Esophagus (tissue), 2 donors: ENCODE data around the gene D2HGDH. TPM values are rescaled to one million over a fixed set of nuclear protein-coding genes. Genes with fewer than 3 reads are reported as not detected.
A peak's percentile ranks its signal among the peaks of the same experiment; 100 is the strongest.

Source experiments
- H3K27ac ChIP-seq, 2 donors: one replicate each; pipeline ENCODE4 v1.5.1; 2013; ENCODE audit warnings: low read depth in 2 of 2, mild to moderate bottlenecking in 2 of 2, inconsistent platforms in 1 of 2, low read length in 1 of 2, moderate library complexity in 1 of 2
- H3K27me3 ChIP-seq, 2 donors: one replicate each; pipeline ENCODE4 v1.6.1; 2013; ENCODE audit warnings: low read length in 2 of 2, control low read depth in 1 of 2, mild to moderate bottlenecking in 1 of 2; ENCODE audit not compliant: insufficient read depth in 2 of 2, control insufficient read depth in 1 of 2
- H3K36me3 ChIP-seq, 2 donors: one replicate each; pipeline ENCODE4 v1.6.1; 2013; ENCODE audit warnings: low read length in 1 of 2; ENCODE audit not compliant: control insufficient read depth in 2 of 2, insufficient read depth in 2 of 2
- H3K4me1 ChIP-seq, 2 donors: one replicate each; pipeline ENCODE4 v1.6.1; 2013; ENCODE audit warnings: low read length in 1 of 2; ENCODE audit not compliant: control insufficient read depth in 2 of 2, insufficient read depth in 2 of 2
- H3K4me3 ChIP-seq, 2 donors: one replicate each; pipeline ENCODE4 v1.5.1; 2013; ENCODE audit warnings: low read length in 2 of 2, mild to moderate bottlenecking in 2 of 2, low read depth in 1 of 2, moderate library complexity in 1 of 2
- H3K9me3 ChIP-seq, 2 donors: one replicate each; pipeline ENCODE4 v1.6.1; 2013; ENCODE audit warnings: mild to moderate bottlenecking in 2 of 2, low read depth in 1 of 2, low read length in 1 of 2, moderate library complexity in 1 of 2; ENCODE audit not compliant: control insufficient read depth in 2 of 2, insufficient read depth in 1 of 2
- WGBS, 2 donors: extraction: QIAGEN DNeasy Blood & Tissue Kit; methylation state at CpG; one replicate each; pipeline ENCODE4 v1.1.7; 2013; 5-methylcytosine and 5-hydroxymethylcytosine counted together
- polyA plus RNA-seq, 2 donors: library from polyadenylated mRNA; stranded (reverse); fragments of 200-250 nt; gene quantifications; one replicate each; pipeline ENCODE4 v1.2.3, GENCODE V29; 2013
- donor health status: healthy with polysubstance abuse.
- donor health status: Bipolar disorder and iron deficiency.

D2HGDH gene
- 10 to 100 TPM; 26.2 to 49.1 TPM for polyA plus RNA-seq

DNA sequence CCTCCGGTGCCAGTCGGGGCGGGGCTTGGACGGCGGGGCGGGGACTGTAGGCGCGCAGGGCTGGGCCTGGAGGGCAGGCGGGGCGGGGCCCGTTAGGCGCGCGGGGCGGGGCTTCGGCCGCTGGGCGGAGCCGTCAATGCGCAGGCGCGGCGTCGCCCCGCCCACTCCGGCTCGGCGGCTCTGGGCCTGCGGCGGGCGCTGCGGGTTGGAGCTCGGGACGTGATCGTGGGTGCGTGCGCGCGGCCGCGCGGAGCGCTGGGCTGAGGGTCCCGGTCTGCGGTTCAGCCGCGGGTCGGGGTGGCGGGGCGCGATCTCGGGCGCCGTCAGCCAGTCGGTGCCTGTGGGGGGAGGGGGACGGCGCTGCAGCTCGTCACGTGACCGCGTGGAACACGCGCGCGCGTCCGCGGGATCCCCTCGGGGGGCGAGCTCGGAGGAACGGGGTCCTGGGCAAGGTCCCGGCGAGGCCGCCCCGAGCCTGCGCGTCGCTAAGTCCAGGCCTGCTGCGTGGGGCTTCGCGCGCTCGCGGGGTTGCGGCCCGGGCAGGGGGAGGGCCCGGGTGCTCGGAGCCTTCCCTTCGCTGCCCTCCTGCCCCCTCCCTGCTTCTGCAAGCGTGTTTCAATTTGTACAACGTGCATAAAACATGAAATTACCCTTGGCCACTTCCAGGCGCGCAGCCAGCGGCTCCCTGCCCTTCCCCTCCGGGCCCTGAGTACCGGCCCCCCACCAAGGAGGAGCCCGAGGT is at the start of gene D2HGDH:
Gene D2HGDH, plus strand, starts transcription at position 164 of the 742 bp plus-strand sequence. CDS start 595 bp downstream, outside the sequence.
- H3K4me3 ChIP-seq: peak within 1 kb of the TSS; percentile 76 to 97
- WGBS, 2 donors: 1% methylated on average over 37 to 98 of the region's 98 CpGs
- H3K9me3 ChIP-seq: no peaks in the 10 kb centered on the region
- peaks cover 0 to 4% of the 10 kb centered on the region in 2 donors for H3K36me3 ChIP-seq
- peaks cover 0 to 9% of the 10 kb centered on the region in 2 donors for H3K4me1 ChIP-seq
- no peaks in the 10 kb centered on the region for H3K27me3 ChIP-seq
- peak within 1 kb of the TSS; percentile 90 to 92 for H3K27ac ChIP-seq

DNA sequence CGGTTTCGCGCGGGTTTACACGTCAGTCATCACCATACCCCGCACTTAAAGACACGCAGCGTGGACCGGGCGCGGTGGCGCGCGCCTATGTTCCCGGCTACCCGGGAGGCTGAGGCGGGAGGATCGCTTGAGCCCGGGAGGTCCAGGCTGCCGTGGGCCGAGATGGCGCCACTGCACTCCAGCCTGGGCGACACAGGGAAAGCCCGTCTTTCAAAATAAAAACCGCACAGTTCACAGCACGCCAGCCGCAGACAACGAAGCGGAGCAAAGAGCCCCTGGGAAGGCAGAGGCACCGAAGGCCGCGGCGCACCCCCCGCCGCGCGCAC is 48.1 kb upstream of the D2HGDH start:
- Histone ChIP-seq H3K4me3 (peak overlapping the region; percentile 78 to 98), H3K27me3 (no peaks in the 10 kb centered on the region), H3K36me3 (peaks cover 0 to 16% of the 10 kb centered on the region in 2 donors), H3K4me1 (peaks cover 4 to 5% of the 10 kb centered on the region in 2 donors), H3K9me3 (no peaks in the 10 kb centered on the region), H3K27ac (peak overlapping the region; percentile 68 to 93)
- WGBS, 2 donors: 0 to 1% methylated on average over 36 to 37 of the region's 37 CpGs

DNA sequence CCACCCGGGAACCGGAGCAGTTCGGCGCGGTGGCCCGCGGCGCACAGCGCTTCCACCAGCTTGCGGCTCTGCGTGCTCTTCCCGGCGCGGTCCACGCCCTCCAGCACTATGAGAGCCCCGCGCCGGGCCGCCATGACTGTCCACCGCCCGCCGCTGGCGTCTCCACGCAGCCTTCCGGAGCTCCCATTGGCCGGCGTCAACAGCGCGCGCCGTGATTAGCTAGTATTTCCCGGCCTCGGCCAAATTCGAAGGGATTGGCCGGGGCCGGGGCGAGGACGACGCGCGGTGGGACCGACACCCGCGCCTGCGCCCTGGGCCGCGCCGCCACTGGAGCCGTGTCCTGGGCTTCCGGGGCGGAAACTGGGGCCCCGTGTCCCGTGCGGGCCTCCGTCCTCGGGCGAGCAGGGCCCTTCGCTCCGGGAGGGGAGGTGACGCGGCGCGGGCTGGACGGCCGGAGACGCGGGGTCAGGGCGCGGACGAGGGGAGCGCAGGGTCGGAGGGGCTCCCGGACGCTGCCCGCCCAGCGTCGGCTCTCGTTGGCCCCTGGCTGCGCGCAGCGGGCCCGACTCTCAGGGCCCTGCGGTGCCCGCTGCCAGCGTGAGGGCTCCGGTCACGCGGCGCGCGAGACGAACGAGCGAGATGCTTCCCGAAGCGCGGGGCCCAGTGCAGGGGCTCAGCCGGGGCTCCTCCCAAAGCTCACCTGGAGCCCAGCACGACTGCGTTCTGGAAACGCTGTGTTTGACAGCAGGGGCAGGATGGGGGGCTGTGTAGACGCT is 47.6 kb upstream of the D2HGDH start, which contains the start of gene DTYMK:
Gene DTYMK, minus strand, starts transcription at position 166 of the 776 bp plus-strand sequence. Its CDS starts 32 bp downstream, at position 134.
- Histone ChIP-seq H3K4me1 (peaks cover 4 to 5% of the 10 kb centered on the region in 2 donors), H3K9me3 (no peaks in the 10 kb centered on the region), H3K27ac (peak within 1 kb of the TSS; percentile 93), H3K4me3 (peak within 1 kb of the TSS; percentile 78 to 98), H3K36me3 (peaks cover 0 to 16% of the 10 kb centered on the region in 2 donors), H3K27me3 (no peaks in the 10 kb centered on the region)
- 0% methylated on average over 74 to 102 of the region's 102 CpGs for WGBS, 2 donors

DNA sequence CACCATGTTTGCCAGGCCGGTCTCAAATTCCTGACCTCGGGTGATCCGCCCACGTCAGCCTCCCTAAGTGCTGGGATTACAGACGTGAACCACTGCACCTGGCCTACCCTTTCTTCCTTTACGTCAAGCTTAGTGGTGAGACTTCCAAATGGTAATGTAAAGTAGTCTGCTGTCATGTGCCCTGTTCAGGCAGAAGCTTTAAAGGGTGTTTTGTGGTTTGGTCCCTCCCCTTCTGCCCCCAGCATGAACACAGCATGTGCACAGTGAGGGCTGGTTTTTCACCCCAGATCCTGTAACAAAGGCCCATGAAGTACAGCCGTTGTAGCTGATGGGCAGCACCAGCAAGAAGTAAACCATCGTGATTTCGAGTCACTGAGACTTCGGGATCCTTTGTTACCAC is 45.1 kb upstream of the D2HGDH start:
- no peak overlapping the region for H3K27ac ChIP-seq
- WGBS, 2 donors: 82% methylated on average over 10 of the region's 10 CpGs
- no peaks in the 10 kb centered on the region for H3K9me3 ChIP-seq
- H3K36me3 ChIP-seq: peaks cover 0 to 18% of the 10 kb centered on the region in 2 donors
- H3K27me3 ChIP-seq: no peaks in the 10 kb centered on the region
- H3K4me3 ChIP-seq: no peak overlapping the region
- peaks cover 4 to 5% of the 10 kb centered on the region in 2 donors for H3K4me1 ChIP-seq

DNA sequence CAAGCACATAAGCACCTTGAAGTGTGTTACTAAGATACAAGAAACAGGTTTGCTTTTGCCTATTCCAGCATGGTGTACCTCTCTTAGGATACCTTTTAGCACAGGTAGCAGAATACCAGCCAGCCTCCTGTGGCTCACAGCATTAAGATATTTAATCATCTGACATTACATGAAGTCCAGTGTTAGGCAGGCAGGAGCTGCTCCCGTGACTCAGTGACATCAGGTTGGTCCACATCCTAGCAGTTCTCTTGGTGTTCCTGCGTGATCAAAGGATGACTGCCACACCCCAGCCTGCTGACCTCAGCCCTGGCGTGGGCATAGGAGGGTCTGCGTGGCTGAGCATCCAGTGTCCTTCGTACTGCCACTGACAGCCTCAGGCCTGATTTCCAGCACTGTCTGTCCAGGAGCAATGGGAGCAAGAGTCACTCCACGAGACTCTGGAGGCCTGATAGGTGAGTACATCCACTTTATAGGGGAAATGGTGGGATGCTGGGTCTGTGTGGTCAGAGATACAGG is 44.2 kb upstream of the D2HGDH start:
- Histone ChIP-seq H3K27me3 (no peaks in the 10 kb centered on the region), H3K4me1 (peaks cover 4 to 5% of the 10 kb centered on the region in 2 donors), H3K4me3 (no peak overlapping the region), H3K27ac (no peak overlapping the region), H3K9me3 (no peaks in the 10 kb centered on the region), H3K36me3 (peaks cover 0 to 18% of the 10 kb centered on the region in 2 donors)
- 79 to 84% methylated on average over 6 of the region's 6 CpGs for WGBS, 2 donors

DNA sequence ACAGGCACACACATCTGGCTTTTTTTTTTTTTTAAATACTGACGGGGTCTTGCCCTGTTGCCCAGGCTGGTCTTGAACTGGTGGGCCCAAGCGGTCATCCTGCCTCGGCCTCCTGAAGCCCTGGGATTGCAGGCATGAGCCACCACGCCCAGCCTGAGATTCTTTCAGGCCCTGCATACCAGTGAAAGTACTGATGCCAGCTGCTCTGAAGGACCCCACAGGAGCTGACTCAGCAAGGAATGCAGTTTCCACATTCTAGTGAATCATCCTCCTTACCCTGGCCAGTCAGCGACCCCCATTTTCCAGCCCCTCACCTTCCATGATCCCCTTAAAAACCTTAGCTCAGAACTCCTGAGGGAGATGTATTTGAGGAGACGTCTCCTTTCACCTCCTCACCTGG is 42.0 kb upstream of the D2HGDH start:
- no peaks in the 10 kb centered on the region for H3K9me3 ChIP-seq
- H3K4me3 ChIP-seq: no peak overlapping the region
- no peak overlapping the region for H3K27ac ChIP-seq
- H3K27me3 ChIP-seq: no peaks in the 10 kb centered on the region
- H3K4me1 ChIP-seq: peaks cover 4 to 5% of the 10 kb centered on the region in 2 donors
- H3K36me3 ChIP-seq: peaks cover 0 to 21% of the 10 kb centered on the region in 2 donors
- WGBS, 2 donors: 89 to 91% methylated on average over 6 of the region's 6 CpGs

DNA sequence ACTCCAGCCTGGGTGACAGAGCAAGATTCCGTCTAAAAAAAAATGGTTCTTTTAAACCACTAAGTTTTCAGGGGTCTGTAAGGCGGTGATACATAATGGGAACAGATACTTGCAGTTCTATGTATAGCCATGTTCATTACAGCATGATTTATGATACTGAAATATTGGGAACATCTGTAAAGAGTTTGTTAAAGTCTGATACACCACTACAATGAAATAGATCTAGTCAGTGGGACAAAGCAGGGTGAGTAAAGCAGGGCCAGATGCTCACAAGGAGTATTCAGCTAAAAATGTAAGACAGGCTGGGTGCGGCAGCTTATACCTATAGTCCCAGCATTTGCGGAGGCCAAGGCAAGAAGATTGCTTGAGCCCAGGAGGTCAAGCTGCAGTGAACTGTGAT is 38.8 kb upstream of the D2HGDH start:
- 96% methylated on average over 4 of the region's 4 CpGs for WGBS, 2 donors
- Histone ChIP-seq H3K9me3 (no peaks in the 10 kb centered on the region), H3K4me1 (no peaks in the 10 kb centered on the region), H3K27ac (no peak overlapping the region), H3K36me3 (peaks cover 0 to 12% of the 10 kb centered on the region in 2 donors), H3K4me3 (no peak overlapping the region), H3K27me3 (no peaks in the 10 kb centered on the region)

DNA sequence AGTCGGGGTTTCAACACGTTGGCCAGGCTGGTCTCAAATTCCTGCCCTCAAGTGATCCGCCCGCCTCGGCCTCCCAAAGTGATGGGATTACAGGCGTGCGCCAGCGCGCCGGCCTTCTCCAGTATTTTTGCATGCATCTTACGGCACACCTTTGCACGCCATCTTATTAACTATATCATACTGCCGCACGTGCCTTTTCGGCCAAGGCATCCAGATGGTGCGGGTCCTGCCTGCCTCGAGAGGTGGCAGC is 33.4 kb upstream of the D2HGDH start:
- peak overlapping the region; percentile 94 to 99 for H3K27ac ChIP-seq
- H3K4me1 ChIP-seq: peaks cover 0 to 5% of the 10 kb centered on the region in 2 donors
- H3K4me3 ChIP-seq: peak overlapping the region; percentile 58 to 93
- no peaks in the 10 kb centered on the region for H3K9me3 ChIP-seq
- peaks cover 3 to 6% of the 10 kb centered on the region in 2 donors for H3K36me3 ChIP-seq
- 1% methylated on average over 17 of the region's 17 CpGs for WGBS, 2 donors
- no peaks in the 10 kb centered on the region for H3K27me3 ChIP-seq

DNA sequence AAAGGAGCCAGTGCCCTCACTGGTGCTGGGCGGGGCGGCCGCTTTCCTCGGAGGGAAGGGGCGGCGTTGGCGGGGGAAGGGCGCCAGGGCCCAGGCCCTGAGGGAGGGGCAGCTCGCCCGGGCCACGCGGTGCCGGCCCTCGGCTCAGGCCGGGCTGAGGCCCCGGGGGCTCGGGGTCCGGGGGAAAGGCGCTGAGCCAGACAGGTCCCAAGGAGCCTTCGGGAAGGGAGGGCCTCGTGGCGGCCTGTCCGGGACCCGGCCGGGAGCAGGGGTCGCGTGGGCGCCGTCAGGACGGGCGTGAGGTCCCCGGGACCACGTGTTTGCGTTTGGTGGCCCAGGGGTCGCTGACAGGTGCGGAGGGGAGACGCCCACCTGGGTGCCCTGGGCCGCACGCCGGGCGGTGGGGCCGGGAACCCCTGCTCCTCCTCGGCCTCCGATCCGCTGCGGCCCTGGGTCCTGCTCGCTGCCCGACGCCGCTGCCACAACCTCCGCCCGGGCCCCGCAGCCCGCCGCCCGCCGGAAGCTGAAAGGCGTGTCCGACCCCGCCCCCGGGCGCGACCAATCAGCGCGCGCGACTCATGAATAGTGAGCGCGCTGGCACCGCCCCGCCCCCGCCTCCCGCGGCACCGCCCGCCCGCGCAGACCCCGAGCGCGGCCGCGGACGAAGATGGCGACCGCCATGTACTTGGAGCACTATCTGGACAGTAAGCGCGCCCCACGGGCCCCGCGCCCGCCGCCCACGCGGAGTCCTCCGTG is 32.9 kb upstream of the D2HGDH start, which contains the start of gene ING5:
Gene ING5, plus strand, starts transcription at position 641 of the 756 bp plus-strand sequence. Its CDS starts 27 bp downstream, at position 668.
- H3K27me3 ChIP-seq: no peaks in the 10 kb centered on the region
- H3K9me3 ChIP-seq: no peaks in the 10 kb centered on the region
- peaks cover 4 to 6% of the 10 kb centered on the region in 2 donors for H3K36me3 ChIP-seq
- 1% methylated on average over 68 to 96 of the region's 96 CpGs for WGBS, 2 donors
- peaks cover 0 to 5% of the 10 kb centered on the region in 2 donors for H3K4me1 ChIP-seq
- peak within 1 kb of the TSS; percentile 94 to 99 for H3K27ac ChIP-seq
- H3K4me3 ChIP-seq: peak within 1 kb of the TSS; percentile 58 to 93
